K562 (cell line): ENCODE measurements around the gene MTTP. TPM values are rescaled to one million over a fixed set of nuclear protein-coding genes. Genes with fewer than 3 reads are reported as not detected.

Experiments
- ATAC-seq: fragments of 200-7000 bp; cut with Tn5 transposase; 3 replicates; pipeline ENCODE4 v1.9.1; 2020; ENCODE audit warnings: moderate library complexity
- BruUV-seq: library from RNA; stranded (reverse); fragments of 400-500 nt; replicated peaks from 2 replicates; lab custom pipeline; 2021; lab: Mats Ljungman, UMichigan
- CTCF ChIA-PET: fragments of 300-600 bp; formaldehyde crosslinking; extraction: SDS; loops from one replicate; lab custom pipeline; 2021; ENCODE audit warnings: low intra/inter-chr PET ratio; lab: Yijun Ruan, JAX
- POLR2A ChIA-PET: fragments of 300-600, 350-650 bp; sonication (Branson Sonifier 250); formaldehyde crosslinking; extraction: SDS; loops from one replicate; lab custom pipeline; 2021; ENCODE audit warnings: antibody characterized with exemption, inconsistent platforms; lab: Yijun Ruan, JAX
- DNase-seq, 4 experiments: peaks; one replicate each; pipeline versions ENCODE4 v3.0.0 to v3.0.0-alpha.2; 2011 to 2018; ENCODE audit warnings: low spot score in 3 of 4, mixed read lengths in 3 of 4; ENCODE audit errors: extremely low read depth in 1 of 4
- FAIRE-seq: peaks from 2 replicates; lab custom pipeline; 2011; peaks lifted over from hg19 to GRCh38; lab: Jason Lieb, UNC
- H2AFZ ChIP-seq: 2 replicates; pipeline ENCODE4 v1.6.0; 2011; ENCODE audit warnings: low read depth, low read length, control low read depth, inconsistent platforms
- H3K27ac ChIP-seq: fragments of 200-600 bp; 3 replicates; pipeline ENCODE4 v1.8.0; 2011; ENCODE audit warnings: low read depth, mild to moderate bottlenecking, control low read depth, inconsistent platforms, low read length, moderate library complexity, mixed read lengths; ENCODE audit errors: extremely low read depth
- H3K27me3 ChIP-seq, 2 experiments: fragments of 300-600 bp in 1 of 2; 2 replicates in 1 of 2; 3 replicates in 1 of 2; pipeline versions ENCODE4 v1.6.0 to v1.8.0; 2011; ENCODE audit warnings: inconsistent platforms in 2 of 2, low read length in 2 of 2, mild to moderate bottlenecking in 1 of 2, mixed read lengths in 1 of 2, moderate library complexity in 1 of 2; ENCODE audit not compliant: control insufficient read depth in 2 of 2, insufficient read depth in 2 of 2
- H3K36me3 ChIP-seq: fragments of 300-600 bp; 3 replicates; pipeline ENCODE4 v1.8.0; 2011; ENCODE audit warnings: mild to moderate bottlenecking, low read length, inconsistent platforms; ENCODE audit not compliant: control insufficient read depth, insufficient read depth
- H3K4me1 ChIP-seq, 2 experiments: fragments of 200-600 bp in 1 of 2; replicated peaks in 1 of 2; 2 replicates in 1 of 2; 3 replicates in 1 of 2; pipeline versions ENCODE4 v1.5.1 to v1.8.0; 2011; ENCODE audit warnings: inconsistent platforms in 2 of 2, low read length in 2 of 2, mild to moderate bottlenecking in 1 of 2, mixed read lengths in 1 of 2, moderate library complexity in 1 of 2; ENCODE audit not compliant: control insufficient read depth in 2 of 2, insufficient read depth in 2 of 2
- H3K4me2 ChIP-seq: 2 replicates; pipeline ENCODE4 v1.6.1; 2011; ENCODE audit warnings: low read length, control low read depth, inconsistent platforms, mixed read lengths; ENCODE audit not compliant: insufficient read depth
- H3K4me3 ChIP-seq: fragments of 200-600 bp; sonication (generic), shearing (Covaris generic); 2 replicates; pipeline ENCODE4 v1.5.1; 2016; ENCODE audit warnings: control low read depth, inconsistent platforms
- H3K79me2 ChIP-seq: fragments of 200-600 bp; 3 replicates; pipeline ENCODE4 v1.8.0; 2011; ENCODE audit warnings: low read length, inconsistent platforms; ENCODE audit not compliant: control insufficient read depth, insufficient read depth
- H3K9ac ChIP-seq, 2 experiments: 2 replicates each; pipeline versions ENCODE4 v1.6.0 to v1.6.1; 2011; ENCODE audit warnings: low read depth in 2 of 2, low read length in 2 of 2, control low read depth in 1 of 2, inconsistent platforms in 1 of 2, mild to moderate bottlenecking in 1 of 2, mixed read lengths in 1 of 2; ENCODE audit not compliant: insufficient read depth in 1 of 2
- H3K9me1 ChIP-seq: one replicate; pipeline ENCODE4 v1.6.0; 2011; ENCODE audit warnings: inconsistent platforms, mild to moderate bottlenecking, low read length, moderate library complexity; ENCODE audit not compliant: control insufficient read depth, insufficient read depth
- H3K9me3 ChIP-seq: replicated peaks from 2 replicates; pipeline ENCODE4 v1.5.1; 2011; ENCODE audit warnings: low read depth, low read length, inconsistent platforms; ENCODE audit not compliant: control insufficient read depth, insufficient read depth
- H4K20me1 ChIP-seq: replicated peaks from 2 replicates; pipeline ENCODE4 v1.6.1; 2011; ENCODE audit warnings: low read length, inconsistent platforms, mixed read lengths; ENCODE audit not compliant: control insufficient read depth, insufficient read depth
- FOS ChIP-seq: IDR thresholded peaks from 3 replicates; pipeline ENCODE4 v1.6.1; 2011; ENCODE audit not compliant: insufficient read length; ENCODE audit errors: extremely low read depth
- NR2C2 ChIP-seq, 2 experiments: fragments of 200-800 bp in 1 of 2; sonication (Bioruptor generic) in 1 of 2; sonication (generic) in 1 of 2; formaldehyde crosslinking in 1 of 2; IDR thresholded peaks; 2 replicates each; pipeline versions ENCODE4 v1.6.1 to v1.8.0; 2016 to 2022; ENCODE audit warnings: mild to moderate bottlenecking in 1 of 2, missing compliant biosample characterization in 1 of 2, missing genetic modification characterization in 1 of 2, missing genetic modification reagents in 1 of 2
- RAD21 ChIP-seq, 2 experiments: fragments of 250-450 bp in 1 of 2; fragments of 450-650 bp in 1 of 2; sonication (Bioruptor Pico) in 1 of 2; formaldehyde crosslinking in 1 of 2; IDR thresholded peaks in 1 of 2; conservative IDR thresholded peaks in 1 of 2; 2 replicates each; pipeline versions ENCODE4 v1.4.0 to v1.8.0; 2020 to 2022; ENCODE audit warnings: mild to moderate bottlenecking in 2 of 2, moderate library complexity in 1 of 2
- TAF7 ChIP-seq: fragments of 450-650 bp; IDR thresholded peaks from 2 replicates; pipeline ENCODE4 v1.6.1; 2016; ENCODE audit warnings: missing genetic modification characterization, missing compliant biosample characterization
- ZNF76 ChIP-seq: fragments of 250-450 bp; sonication (Bioruptor Pico); IDR thresholded peaks from 2 replicates; pipeline ENCODE4 v1.4.0; 2020; ENCODE audit warnings: mild to moderate bottlenecking, moderate library complexity, borderline replicate concordance
- ZNF77 ChIP-seq: fragments of 250-450 bp; sonication (Bioruptor Pico); IDR thresholded peaks from 2 replicates; pipeline ENCODE4 v1.5.0; 2020
- WGBS: fragments of 100-300 bp; shearing (Covaris generic); methylation state at CpG from one replicate; pipeline ENCODE4 v1.1.6; 2016; ENCODE audit warnings: low coverage, mixed read lengths; ENCODE audit not compliant: insufficient coverage; ENCODE audit errors: missing lambda C conversion rate; 5-methylcytosine and 5-hydroxymethylcytosine counted together
- in situ Hi-C: fragments of 300-500 bp; cut with MboI; formaldehyde crosslinking; loops from 4 replicates; pipeline ENCODE4 v1.15.0; 2018; ENCODE audit warnings: inconsistent platforms, mixed read lengths
- intact Hi-C: fragments of 100-400 bp; cut with micrococcal nuclease; formaldehyde crosslinking; loops from 2 replicates; pipeline ENCODE4 v1.14.2; 2022
- polyA plus RNA-seq, 8 experiments: library from polyadenylated mRNA; depleted of rRNA in 4 of 8; stranded (reverse) in 5 of 8; unstranded in 3 of 8; fragments of >200 nt; fragmentation: Nextera tagmentation in 2 of 8; fragmentation: Illumina TruSeq in 1 of 8; extraction: Ambion mirVana in 2 of 8; extraction: Trizol in 1 of 8; gene quantifications; 2 replicates each; pipeline versions ENCODE4 v1.2.1 to v1.2.3, GENCODE V29; 2011 to 2014; ENCODE audit warnings: inconsistent platforms in 1 of 8, missing spikeins in 1 of 8
- total RNA-seq, 7 experiments: library from RNA; depleted of rRNA in 6 of 7; stranded (reverse); fragments of >200 nt in 6 of 7; fragmentation: Illumina TruSeq in 2 of 7; extraction: Trizol in 2 of 7; gene quantifications; 2 replicates each; pipeline versions ENCODE4 v1.2.1 to v1.2.3, GENCODE V29; 2011 to 2021; ENCODE audit warnings: low replicate concordance in 1 of 7
- TF ChIP-seq, protein P1 (sequence below): sonication (generic); formaldehyde crosslinking; IDR thresholded peaks from 2 replicates; pipeline ENCODE4 v1.8.0; 2023; ENCODE audit warnings: mild to moderate bottlenecking, missing genetic modification reagents
- TF ChIP-seq, protein P2 (sequence below): fragments of 450-650 bp; IDR thresholded peaks from 2 replicates; pipeline ENCODE4 v1.6.1; 2014; ENCODE audit warnings: low read depth, mild to moderate bottlenecking, moderate library complexity, borderline replicate concordance
- TF ChIP-seq, protein P3 (sequence below): IDR thresholded peaks from 2 replicates; pipeline ENCODE4 v1.6.1; 2011; ENCODE audit not compliant: insufficient read length; ENCODE audit errors: extremely low read depth

Gene MTTP
- total and polyA plus RNA-seq, 9 of the 15 experiments (the other 6 are each of a cell fraction or from before 2014, with no cell fraction given), result 0.01 to 0.29 (median 0.04) TPM; not detected in 2

- no peak for FAIRE-seq
- WGBS, result 2% methylated on average over 42 of the region's 49 CpGs
- no peak overlapping the region for H3K4me2 ChIP-seq
Measured at GRCh38 chr4:99651811-99652485, 77.3 kb downstream of the MTTP start.

More at GRCh38 chr4:99651811-99652485, 77.3 kb downstream of the MTTP start:
- H3K9me3 ChIP-seq, result no peaks in the 10 kb centered on the region
- CTCF ChIA-PET, result no interaction called here
- no peaks in the 10 kb centered on the region for H3K79me2 ChIP-seq
- TF ChIP-seq TAF7 (tag) (no peak), ZNF76 (CRISPR knock-in tag) (no peak), NR2C2 (CRISPR knock-in tag; IDR thresholded peaks at IDR 0.05) (no peak), NR2C2 (tag; IDR thresholded peaks at IDR 0.05) (no peak), RAD21 (CRISPR knock-in tag; conservative IDR thresholded peaks at IDR 0.05 in 1 of 2, IDR thresholded peaks at IDR 0.05 in 1 of 2) (no peak), FOS (no peak), ZNF77 (no peak)
- TF ChIP-seq, protein P1, sequence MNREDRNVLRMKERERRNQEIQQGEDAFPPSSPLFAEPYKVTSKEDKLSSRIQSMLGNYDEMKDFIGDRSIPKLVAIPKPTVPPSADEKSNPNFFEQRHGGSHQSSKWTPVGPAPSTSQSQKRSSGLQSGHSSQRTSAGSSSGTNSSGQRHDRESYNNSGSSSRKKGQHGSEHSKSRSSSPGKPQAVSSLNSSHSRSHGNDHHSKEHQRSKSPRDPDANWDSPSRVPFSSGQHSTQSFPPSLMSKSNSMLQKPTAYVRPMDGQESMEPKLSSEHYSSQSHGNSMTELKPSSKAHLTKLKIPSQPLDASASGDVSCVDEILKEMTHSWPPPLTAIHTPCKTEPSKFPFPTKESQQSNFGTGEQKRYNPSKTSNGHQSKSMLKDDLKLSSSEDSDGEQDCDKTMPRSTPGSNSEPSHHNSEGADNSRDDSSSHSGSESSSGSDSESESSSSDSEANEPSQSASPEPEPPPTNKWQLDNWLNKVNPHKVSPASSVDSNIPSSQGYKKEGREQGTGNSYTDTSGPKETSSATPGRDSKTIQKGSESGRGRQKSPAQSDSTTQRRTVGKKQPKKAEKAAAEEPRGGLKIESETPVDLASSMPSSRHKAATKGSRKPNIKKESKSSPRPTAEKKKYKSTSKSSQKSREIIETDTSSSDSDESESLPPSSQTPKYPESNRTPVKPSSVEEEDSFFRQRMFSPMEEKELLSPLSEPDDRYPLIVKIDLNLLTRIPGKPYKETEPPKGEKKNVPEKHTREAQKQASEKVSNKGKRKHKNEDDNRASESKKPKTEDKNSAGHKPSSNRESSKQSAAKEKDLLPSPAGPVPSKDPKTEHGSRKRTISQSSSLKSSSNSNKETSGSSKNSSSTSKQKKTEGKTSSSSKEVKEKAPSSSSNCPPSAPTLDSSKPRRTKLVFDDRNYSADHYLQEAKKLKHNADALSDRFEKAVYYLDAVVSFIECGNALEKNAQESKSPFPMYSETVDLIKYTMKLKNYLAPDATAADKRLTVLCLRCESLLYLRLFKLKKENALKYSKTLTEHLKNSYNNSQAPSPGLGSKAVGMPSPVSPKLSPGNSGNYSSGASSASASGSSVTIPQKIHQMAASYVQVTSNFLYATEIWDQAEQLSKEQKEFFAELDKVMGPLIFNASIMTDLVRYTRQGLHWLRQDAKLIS, result no peak
- TF ChIP-seq, protein P2, sequence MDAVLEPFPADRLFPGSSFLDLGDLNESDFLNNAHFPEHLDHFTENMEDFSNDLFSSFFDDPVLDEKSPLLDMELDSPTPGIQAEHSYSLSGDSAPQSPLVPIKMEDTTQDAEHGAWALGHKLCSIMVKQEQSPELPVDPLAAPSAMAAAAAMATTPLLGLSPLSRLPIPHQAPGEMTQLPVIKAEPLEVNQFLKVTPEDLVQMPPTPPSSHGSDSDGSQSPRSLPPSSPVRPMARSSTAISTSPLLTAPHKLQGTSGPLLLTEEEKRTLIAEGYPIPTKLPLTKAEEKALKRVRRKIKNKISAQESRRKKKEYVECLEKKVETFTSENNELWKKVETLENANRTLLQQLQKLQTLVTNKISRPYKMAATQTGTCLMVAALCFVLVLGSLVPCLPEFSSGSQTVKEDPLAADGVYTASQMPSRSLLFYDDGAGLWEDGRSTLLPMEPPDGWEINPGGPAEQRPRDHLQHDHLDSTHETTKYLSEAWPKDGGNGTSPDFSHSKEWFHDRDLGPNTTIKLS, result no peak
- TF ChIP-seq, protein P3, sequence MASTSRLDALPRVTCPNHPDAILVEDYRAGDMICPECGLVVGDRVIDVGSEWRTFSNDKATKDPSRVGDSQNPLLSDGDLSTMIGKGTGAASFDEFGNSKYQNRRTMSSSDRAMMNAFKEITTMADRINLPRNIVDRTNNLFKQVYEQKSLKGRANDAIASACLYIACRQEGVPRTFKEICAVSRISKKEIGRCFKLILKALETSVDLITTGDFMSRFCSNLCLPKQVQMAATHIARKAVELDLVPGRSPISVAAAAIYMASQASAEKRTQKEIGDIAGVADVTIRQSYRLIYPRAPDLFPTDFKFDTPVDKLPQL, result no peak
- peaks cover 48 to 67% of the 10 kb centered on the region in 2 experiments for H3K27me3 ChIP-seq
- DNase-seq, result peak in 1 of 4 experiments; percentile 7
- H2AFZ ChIP-seq, result no peak overlapping the region
- POLR2A ChIA-PET, result interaction anchor here (0.7 kb wide), 1 partner anchor 1577 kb away, joined by 3 read pairs; no protein-coding TSS in a partner anchor
- H3K9ac ChIP-seq, result no peak overlapping the region
- H3K9me1 ChIP-seq, result no peaks in the 10 kb centered on the region
- no peaks in the 10 kb centered on the region; the same call in 1 of the 2 replicates for H4K20me1 ChIP-seq
- no peak; the same call in 1 of the 3 replicates for ATAC-seq
- no peak overlapping the region for H3K4me3 ChIP-seq
- intact Hi-C loops, result no loop called here
- H3K36me3 ChIP-seq, result no peaks in the 10 kb centered on the region
- BruUV-seq, result no TSS peak
- H3K4me1 ChIP-seq, result peaks cover 0 to 20% of the 10 kb centered on the region in 2 experiments; a peak in 2 of 5 replicates
- in situ Hi-C loops, result no loop called here
- H3K27ac ChIP-seq, result no peak overlapping the region
